ENCODE data around the gene SBK3.
"Not testable (repeated sequence)": the region's sequence is repeated elsewhere in the genome, so short reads cannot be mapped to it uniquely, and the experiment has no call there.

SBK3 gene

GRCh38 chr19:55508120-55508519, 37.2 kb downstream of the SBK3 start:
- no peak for DNase-seq

GRCh38 chr19:55504981-55505380, 40.4 kb downstream of the SBK3 start:
- no peak for DNase-seq

- DNase-seq: no peak
Observed at GRCh38 chr19:55504252-55504603, 41.1 kb downstream of the SBK3 start.

- DNase-seq: peak; percentile 95
Observed at GRCh38 chr19:55503502-55504251, 41.7 kb downstream of the SBK3 start.

GRCh38 chr19:55503157-55503501, 42.2 kb downstream of the SBK3 start:
- DNase-seq: no peak

GRCh38 chr19:55502197-55502952, 43.0 kb downstream of the SBK3 start:
- no peak for DNase-seq

GRCh38 chr19:55500368-55500952, 44.9 kb downstream of the SBK3 start:
- DNase-seq: no peak

- no peak for DNase-seq
Observed at GRCh38 chr19:55498246-55498840, 47.0 kb downstream of the SBK3 start.

- no peak for DNase-seq
Observed at GRCh38 chr19:55497763-55498162, 47.6 kb downstream of the SBK3 start.

- not testable (repeated sequence) for DNase-seq
Observed at GRCh38 chr19:55496820-55497219, 48.5 kb downstream of the SBK3 start.

GRCh38 chr19:55495646-55496349, 49.5 kb downstream of the SBK3 start:
- DNase-seq: no peak

- DNase-seq: no peak
Observed at GRCh38 chr19:55494172-55494761, 51.1 kb downstream of the SBK3 start.

GRCh38 chr19:55493645-55494171, 51.6 kb downstream of the SBK3 start:
- no peak for DNase-seq

- no peak for DNase-seq
Observed at GRCh38 chr19:55493052-55493644, 52.2 kb downstream of the SBK3 start.

- no peak for DNase-seq
Observed at GRCh38 chr19:55492362-55492944, 52.9 kb downstream of the SBK3 start.

- no peak for DNase-seq
Observed at GRCh38 chr19:55491546-55492360, 53.6 kb downstream of the SBK3 start.

Data from activated gamma-delta T cell treated with Interleukin-2 at 50 U/mL for 16 hours (primary cell).